ENCODE data around the gene NRF1.
A peak's percentile ranks its signal among the peaks of the same experiment; 100 is the strongest.
"Not testable (repeated sequence)": the region's sequence is repeated elsewhere in the genome, so short reads cannot be mapped to it uniquely, and the experiment has no call there.

The NRF1 gene

GRCh38 chr7:129664029-129665012 lies 52.8 kb downstream of the NRF1 start:
- in situ Hi-C loops (cut with HindIII; ENCODE audit: low pct_unique_long_range_greater_than_20kb, low sequenced_read_pairs): no loop called here
- peak; percentile 54 to 59 for DNase-seq (ENCODE audit: low read depth in 1 of 2, low spot score in 1 of 2)
- TF ChIP-seq JUND (IDR thresholded peaks at IDR 0.05; ENCODE audit: low read depth): no peak

- no peak for DNase-seq (ENCODE audit: low read depth in 1 of 2, low spot score in 1 of 2)
- TF ChIP-seq JUND (IDR thresholded peaks at IDR 0.05; ENCODE audit: low read depth): no peak
- in situ Hi-C loops (cut with HindIII; ENCODE audit: low pct_unique_long_range_greater_than_20kb, low sequenced_read_pairs): no loop called here
Observed at GRCh38 chr7:129665013-129665401, 53.5 kb downstream of the NRF1 start.

- in situ Hi-C loops (cut with HindIII; ENCODE audit: low pct_unique_long_range_greater_than_20kb, low sequenced_read_pairs): no loop called here
- DNase-seq (ENCODE audit: low read depth in 1 of 2, low spot score in 1 of 2): no peak
- TF ChIP-seq JUND (IDR thresholded peaks at IDR 0.05; ENCODE audit: low read depth): no peak
Observed at GRCh38 chr7:129667116-129667515, 55.6 kb downstream of the NRF1 start.

DNA sequence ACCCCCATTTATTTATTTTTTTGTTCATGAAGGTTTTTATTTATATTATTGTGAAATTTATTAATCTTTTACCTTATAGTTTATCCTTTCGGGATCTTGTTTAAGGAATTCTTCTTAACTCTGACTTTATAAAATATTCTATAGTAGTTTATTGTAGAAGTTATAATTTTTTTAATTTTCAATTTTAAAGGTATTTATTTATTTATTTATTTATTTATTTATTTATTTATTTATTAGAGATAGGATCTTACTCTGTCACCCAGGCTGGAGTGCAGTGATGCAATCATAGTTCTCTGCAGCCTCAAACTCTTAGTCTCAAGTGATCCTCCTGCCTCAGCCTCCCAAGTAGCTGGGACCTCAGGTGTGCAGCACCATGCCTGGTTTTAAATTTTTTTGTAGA lies 56.0 kb downstream of the NRF1 start:
- in situ Hi-C loops (cut with HindIII; ENCODE audit: low pct_unique_long_range_greater_than_20kb, low sequenced_read_pairs): no loop called here
- TF ChIP-seq JUND (IDR thresholded peaks at IDR 0.05; ENCODE audit: low read depth): no peak

GRCh38 chr7:129669901-129670300 lies 58.4 kb downstream of the NRF1 start:
- in situ Hi-C loops (cut with HindIII; ENCODE audit: low pct_unique_long_range_greater_than_20kb, low sequenced_read_pairs): no loop called here
- DNase-seq (ENCODE audit: low read depth in 1 of 2, low spot score in 1 of 2): no peak
- TF ChIP-seq JUND (IDR thresholded peaks at IDR 0.05; ENCODE audit: low read depth): no peak

More for the DNA sequence above, 56.0 kb downstream of the NRF1 start:
- DNase-seq (ENCODE audit: low read depth in 1 of 2, low spot score in 1 of 2): no peak

GRCh38 chr7:129670656-129671055 lies 59.1 kb downstream of the NRF1 start:
- no peak for DNase-seq (ENCODE audit: low read depth in 1 of 2, low spot score in 1 of 2)
- in situ Hi-C loops (cut with HindIII; ENCODE audit: low pct_unique_long_range_greater_than_20kb, low sequenced_read_pairs): no loop called here
- no peak for TF ChIP-seq JUND (IDR thresholded peaks at IDR 0.05; ENCODE audit: low read depth)

GRCh38 chr7:129671266-129671665 lies 59.7 kb downstream of the NRF1 start:
- no peak for DNase-seq (ENCODE audit: low read depth in 1 of 2, low spot score in 1 of 2)
- no peak for TF ChIP-seq JUND (IDR thresholded peaks at IDR 0.05; ENCODE audit: low read depth)
- in situ Hi-C loops (cut with HindIII; ENCODE audit: low pct_unique_long_range_greater_than_20kb, low sequenced_read_pairs): no loop called here

- in situ Hi-C loops (cut with HindIII; ENCODE audit: low pct_unique_long_range_greater_than_20kb, low sequenced_read_pairs); DNase-seq (ENCODE audit: low read depth in 1 of 2, low spot score in 1 of 2): not testable (repeated sequence)
Observed at GRCh38 chr7:129674475-129674874, 63.0 kb downstream of the NRF1 start.

DNA sequence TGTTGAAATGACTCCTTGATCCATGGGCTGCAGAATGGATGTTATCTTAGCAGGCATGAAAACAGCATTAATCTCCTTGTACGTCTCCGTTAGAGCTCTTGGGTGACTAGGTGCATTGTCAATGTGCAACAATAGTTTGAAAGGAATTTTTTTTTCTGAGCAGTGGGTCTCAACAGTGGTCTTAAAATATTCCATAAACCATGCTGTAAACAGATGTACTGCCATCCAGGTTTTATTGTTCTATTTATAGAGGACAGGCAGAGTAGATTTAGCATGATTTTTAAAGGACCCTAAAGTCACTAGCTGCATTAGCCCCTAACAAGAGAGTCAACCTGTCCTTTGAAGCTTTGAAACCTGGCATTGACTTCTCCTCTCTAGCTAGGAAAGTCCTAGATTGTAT lies 64.0 kb downstream of the NRF1 start:
- TF ChIP-seq JUND (IDR thresholded peaks at IDR 0.05; ENCODE audit: low read depth): no peak
- in situ Hi-C loops (cut with HindIII; ENCODE audit: low pct_unique_long_range_greater_than_20kb, low sequenced_read_pairs): no loop called here
- DNase-seq (ENCODE audit: low read depth in 1 of 2, low spot score in 1 of 2): no peak

DNA sequence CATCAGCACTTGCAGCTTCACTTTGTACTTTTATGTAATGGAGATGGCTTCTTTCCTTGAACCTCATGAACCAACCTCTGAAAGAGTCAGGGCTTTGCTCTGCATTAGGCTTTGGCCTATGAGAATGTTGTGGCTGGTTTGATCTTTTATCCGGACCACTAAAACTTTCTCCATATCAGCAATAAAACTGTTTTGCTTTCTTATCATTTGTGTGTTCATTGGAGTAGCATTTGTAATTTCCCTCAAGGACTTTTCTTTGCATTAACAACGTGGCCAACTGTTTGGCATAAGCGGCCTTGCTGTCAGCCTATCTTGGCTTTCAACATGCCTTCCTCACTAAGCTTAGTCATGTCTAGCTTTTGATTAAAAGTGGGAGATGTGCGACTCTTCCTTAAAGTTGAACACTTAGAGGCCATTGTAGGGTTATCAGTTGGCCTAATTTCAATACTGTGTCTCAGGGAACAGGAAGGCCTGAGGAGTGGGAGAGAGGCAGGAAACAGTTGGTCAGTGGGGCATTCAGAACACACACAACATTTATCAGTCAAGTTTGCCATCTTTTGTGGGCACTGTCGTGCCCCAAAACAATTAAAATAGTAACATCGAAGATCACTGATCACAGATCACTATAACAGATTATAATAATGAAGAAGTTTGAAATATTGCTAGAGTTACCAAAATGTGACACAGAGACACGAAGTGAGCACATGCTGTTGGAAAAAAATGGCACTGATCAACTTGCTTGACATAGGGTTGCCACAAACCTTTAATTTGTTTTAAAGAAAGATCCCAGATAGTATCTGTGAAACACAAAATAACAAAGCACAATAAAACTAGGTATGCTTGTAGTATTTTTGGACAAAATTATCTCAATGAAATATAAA lies 64.7 kb downstream of the NRF1 start:
- DNase-seq (ENCODE audit: low read depth in 1 of 2, low spot score in 1 of 2): no peak
- no peak for TF ChIP-seq JUND (IDR thresholded peaks at IDR 0.05; ENCODE audit: low read depth)
- in situ Hi-C loops (cut with HindIII; ENCODE audit: low pct_unique_long_range_greater_than_20kb, low sequenced_read_pairs): no loop called here

GRCh38 chr7:129677796-129678195 lies 66.3 kb downstream of the NRF1 start:
- no peak for DNase-seq (ENCODE audit: low read depth in 1 of 2, low spot score in 1 of 2)
- in situ Hi-C loops (cut with HindIII; ENCODE audit: low pct_unique_long_range_greater_than_20kb, low sequenced_read_pairs): no loop called here
- no peak for TF ChIP-seq JUND (IDR thresholded peaks at IDR 0.05; ENCODE audit: low read depth)

DNA sequence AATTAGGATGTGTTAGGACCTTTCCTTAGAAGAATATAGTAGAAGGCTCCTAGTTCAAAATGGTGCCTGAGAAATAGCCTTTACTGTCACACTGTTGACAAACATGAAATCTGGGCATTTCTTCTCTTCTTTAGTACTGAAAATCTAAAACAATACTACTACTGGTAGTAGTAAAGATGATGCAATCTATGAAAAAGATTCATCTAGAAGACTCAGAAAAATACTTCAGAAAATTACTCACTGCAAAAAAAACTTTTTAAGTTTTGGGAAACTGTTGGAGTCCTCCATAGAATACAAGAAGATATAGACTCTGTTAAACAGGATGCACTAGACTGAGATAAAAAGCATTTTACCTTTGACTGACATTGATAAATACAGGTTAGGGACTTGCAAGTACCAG lies 67.1 kb downstream of the NRF1 start:
- TF ChIP-seq JUND (IDR thresholded peaks at IDR 0.05; ENCODE audit: low read depth): no peak
- in situ Hi-C loops (cut with HindIII; ENCODE audit: low pct_unique_long_range_greater_than_20kb, low sequenced_read_pairs): no loop called here
- DNase-seq (ENCODE audit: low read depth in 1 of 2, low spot score in 1 of 2): no peak

GRCh38 chr7:129680400-129680799 lies 68.9 kb downstream of the NRF1 start:
- no peak for TF ChIP-seq JUND (IDR thresholded peaks at IDR 0.05; ENCODE audit: low read depth)
- no peak for DNase-seq (ENCODE audit: low read depth in 1 of 2, low spot score in 1 of 2)
- in situ Hi-C loops (cut with HindIII; ENCODE audit: low pct_unique_long_range_greater_than_20kb, low sequenced_read_pairs): no loop called here
